ENCODE measurements around the gene TMCO4. TPM values are rescaled to one million over a fixed set of nuclear protein-coding genes. Genes with fewer than 3 reads are reported as not detected.

Gene TMCO4
- total and polyA plus RNA-seq, 3 donors from 2014 or later = 10.5 to 17.7 (median 14.9) TPM

- WGBS, 2 donors = 79 to 88% methylated on average over 15 of the region's 15 CpGs
- no peak for DNase-seq
- H3K9me3 ChIP-seq = no peaks in the 10 kb centered on the region
Measured at GRCh38 chr1:19750101-19750881, 49.4 kb downstream of the TMCO4 start.

GRCh38 chr1:19749685-19750084, 50.0 kb downstream of the TMCO4 start:
- no peak overlapping the region for H3K4me3 ChIP-seq
- H3K4me1 ChIP-seq = no peaks in the 10 kb centered on the region
- no peaks in the 10 kb centered on the region for H3K27me3 ChIP-seq
- DNase-seq = no peak
- intact Hi-C loops (cut with DNase I; ENCODE audit: low total_unique reads) = no loop called here
- no peaks in the 10 kb centered on the region for H3K9me3 ChIP-seq
- no peak overlapping the region for H3K27ac ChIP-seq
- TF ChIP-seq POLR2A (IDR thresholded peaks at IDR 0.05) (no peak), CTCF (IDR thresholded peaks at IDR 0.05) (no peak)
- no peaks in the 10 kb centered on the region for H3K36me3 ChIP-seq (ENCODE audit: low read depth, missing control alignments)
- WGBS, 2 donors = 95 to 100% methylated on average over 1 of the region's 1 CpG

More at GRCh38 chr1:19750101-19750881, 49.4 kb downstream of the TMCO4 start:
- intact Hi-C loops (cut with DNase I; ENCODE audit: low total_unique reads) = no loop called here
- no peaks in the 10 kb centered on the region for H3K4me1 ChIP-seq
- H3K36me3 ChIP-seq (ENCODE audit: low read depth, missing control alignments) = no peaks in the 10 kb centered on the region
- no peak overlapping the region for H3K27ac ChIP-seq
- TF ChIP-seq CTCF (IDR thresholded peaks at IDR 0.05) = no peak
- TF ChIP-seq POLR2A (IDR thresholded peaks at IDR 0.05) = no peak
- H3K4me3 ChIP-seq = no peak overlapping the region
- no peaks in the 10 kb centered on the region for H3K27me3 ChIP-seq

GRCh38 chr1:19747761-19748160, 52.0 kb downstream of the TMCO4 start:
- DNase-seq = no peak
- Histone ChIP-seq H3K27me3 (no peaks in the 10 kb centered on the region), H3K9me3 (no peaks in the 10 kb centered on the region), H3K36me3 (ENCODE audit: low read depth, missing control alignments) (no peaks in the 10 kb centered on the region), H3K4me1 (no peaks in the 10 kb centered on the region), H3K4me3 (no peak overlapping the region), H3K27ac (no peak overlapping the region)
- intact Hi-C loops (cut with DNase I; ENCODE audit: low total_unique reads) = no loop called here
- TF ChIP-seq CTCF (IDR thresholded peaks at IDR 0.05) (no peak), POLR2A (IDR thresholded peaks at IDR 0.05) (no peak)
- 75 to 82% methylated on average over 1 of the region's 1 CpG for WGBS, 2 donors

GRCh38 chr1:19744886-19745285, 54.8 kb downstream of the TMCO4 start:
- Histone ChIP-seq H3K4me3 (no peak overlapping the region), H3K27ac (no peak overlapping the region), H3K27me3 (no peaks in the 10 kb centered on the region), H3K9me3 (no peaks in the 10 kb centered on the region), H3K4me1 (no peaks in the 10 kb centered on the region), H3K36me3 (ENCODE audit: low read depth, missing control alignments) (no peaks in the 10 kb centered on the region)
- DNase-seq = no peak
- 97 to 100% methylated on average over 1 of the region's 1 CpG for WGBS, 2 donors
- intact Hi-C loops (cut with DNase I; ENCODE audit: low total_unique reads) = no loop called here
- no peak for TF ChIP-seq CTCF (IDR thresholded peaks at IDR 0.05)
- no peak for TF ChIP-seq POLR2A (IDR thresholded peaks at IDR 0.05)

GRCh38 chr1:19744335-19744743, 55.4 kb downstream of the TMCO4 start:
- Histone ChIP-seq H3K4me1 (no peaks in the 10 kb centered on the region), H3K9me3 (no peaks in the 10 kb centered on the region), H3K4me3 (no peak overlapping the region), H3K27me3 (no peaks in the 10 kb centered on the region), H3K27ac (no peak overlapping the region), H3K36me3 (ENCODE audit: low read depth, missing control alignments) (no peaks in the 10 kb centered on the region)
- no peak for DNase-seq
- 79 to 89% methylated on average over 4 of the region's 4 CpGs for WGBS, 2 donors
- TF ChIP-seq POLR2A (IDR thresholded peaks at IDR 0.05) (no peak), CTCF (IDR thresholded peaks at IDR 0.05) (no peak)
- intact Hi-C loops (cut with DNase I; ENCODE audit: low total_unique reads) = no loop called here
